CD4-positive, alpha-beta T cell treated with Interleukin-4 for 1 hour (primary cell): ENCODE results near the gene IBA57.

Experiments
- DNase-seq, 2 donors: peaks; one replicate each; pipeline ENCODE4 v3.0.0-alpha.2; 2020 to 2022

IBA57 gene

DNA sequence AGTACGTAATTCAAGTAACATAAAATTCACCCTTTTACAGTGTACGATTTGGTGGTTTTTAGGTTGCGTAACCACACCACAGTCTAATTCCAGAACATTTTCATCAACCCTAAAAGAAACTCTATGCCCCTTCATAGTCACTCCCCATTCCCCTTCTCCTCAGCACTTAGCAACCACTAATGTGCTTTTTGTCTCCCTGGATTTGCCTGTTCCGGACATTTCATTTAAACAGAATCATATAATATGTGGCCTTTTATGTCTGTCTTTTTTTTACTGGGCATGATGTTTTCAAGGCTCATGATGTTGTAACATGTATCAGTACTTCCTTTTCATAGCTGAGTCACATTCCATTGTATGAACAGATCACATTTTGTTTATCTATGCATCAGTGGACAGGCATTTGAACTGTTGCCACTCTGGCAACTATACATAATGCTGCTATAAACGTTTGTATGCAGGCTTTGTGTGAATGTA lies 63.0 kb downstream of the IBA57 start:
- DNase-seq: no peak

DNA sequence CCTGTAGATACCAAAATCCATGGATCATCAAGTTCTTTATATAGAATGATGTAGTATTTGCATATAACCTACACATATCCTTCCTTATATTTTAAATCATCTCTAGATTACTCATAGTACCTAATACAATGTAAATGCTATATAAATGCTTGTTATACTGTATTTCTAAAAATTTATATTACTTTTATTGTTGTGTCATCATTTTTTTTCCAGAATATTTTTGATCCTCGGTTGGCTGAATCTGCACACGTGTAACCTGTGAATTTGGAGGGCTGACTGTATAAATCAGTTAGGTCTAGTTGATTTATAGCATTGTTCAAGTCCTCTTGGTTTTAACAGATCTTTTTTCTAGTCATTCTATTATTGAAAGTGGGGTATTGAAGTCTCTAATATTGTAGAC lies 65.6 kb downstream of the IBA57 start:
- no peak for DNase-seq
